ENCODE data around the gene PSME4.
A peak's percentile ranks its signal among the peaks of the same experiment; 100 is the strongest.

PSME4 gene, protein sequence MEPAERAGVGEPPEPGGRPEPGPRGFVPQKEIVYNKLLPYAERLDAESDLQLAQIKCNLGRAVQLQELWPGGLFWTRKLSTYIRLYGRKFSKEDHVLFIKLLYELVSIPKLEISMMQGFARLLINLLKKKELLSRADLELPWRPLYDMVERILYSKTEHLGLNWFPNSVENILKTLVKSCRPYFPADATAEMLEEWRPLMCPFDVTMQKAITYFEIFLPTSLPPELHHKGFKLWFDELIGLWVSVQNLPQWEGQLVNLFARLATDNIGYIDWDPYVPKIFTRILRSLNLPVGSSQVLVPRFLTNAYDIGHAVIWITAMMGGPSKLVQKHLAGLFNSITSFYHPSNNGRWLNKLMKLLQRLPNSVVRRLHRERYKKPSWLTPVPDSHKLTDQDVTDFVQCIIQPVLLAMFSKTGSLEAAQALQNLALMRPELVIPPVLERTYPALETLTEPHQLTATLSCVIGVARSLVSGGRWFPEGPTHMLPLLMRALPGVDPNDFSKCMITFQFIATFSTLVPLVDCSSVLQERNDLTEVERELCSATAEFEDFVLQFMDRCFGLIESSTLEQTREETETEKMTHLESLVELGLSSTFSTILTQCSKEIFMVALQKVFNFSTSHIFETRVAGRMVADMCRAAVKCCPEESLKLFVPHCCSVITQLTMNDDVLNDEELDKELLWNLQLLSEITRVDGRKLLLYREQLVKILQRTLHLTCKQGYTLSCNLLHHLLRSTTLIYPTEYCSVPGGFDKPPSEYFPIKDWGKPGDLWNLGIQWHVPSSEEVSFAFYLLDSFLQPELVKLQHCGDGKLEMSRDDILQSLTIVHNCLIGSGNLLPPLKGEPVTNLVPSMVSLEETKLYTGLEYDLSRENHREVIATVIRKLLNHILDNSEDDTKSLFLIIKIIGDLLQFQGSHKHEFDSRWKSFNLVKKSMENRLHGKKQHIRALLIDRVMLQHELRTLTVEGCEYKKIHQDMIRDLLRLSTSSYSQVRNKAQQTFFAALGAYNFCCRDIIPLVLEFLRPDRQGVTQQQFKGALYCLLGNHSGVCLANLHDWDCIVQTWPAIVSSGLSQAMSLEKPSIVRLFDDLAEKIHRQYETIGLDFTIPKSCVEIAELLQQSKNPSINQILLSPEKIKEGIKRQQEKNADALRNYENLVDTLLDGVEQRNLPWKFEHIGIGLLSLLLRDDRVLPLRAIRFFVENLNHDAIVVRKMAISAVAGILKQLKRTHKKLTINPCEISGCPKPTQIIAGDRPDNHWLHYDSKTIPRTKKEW (N-terminal part only)

DNA sequence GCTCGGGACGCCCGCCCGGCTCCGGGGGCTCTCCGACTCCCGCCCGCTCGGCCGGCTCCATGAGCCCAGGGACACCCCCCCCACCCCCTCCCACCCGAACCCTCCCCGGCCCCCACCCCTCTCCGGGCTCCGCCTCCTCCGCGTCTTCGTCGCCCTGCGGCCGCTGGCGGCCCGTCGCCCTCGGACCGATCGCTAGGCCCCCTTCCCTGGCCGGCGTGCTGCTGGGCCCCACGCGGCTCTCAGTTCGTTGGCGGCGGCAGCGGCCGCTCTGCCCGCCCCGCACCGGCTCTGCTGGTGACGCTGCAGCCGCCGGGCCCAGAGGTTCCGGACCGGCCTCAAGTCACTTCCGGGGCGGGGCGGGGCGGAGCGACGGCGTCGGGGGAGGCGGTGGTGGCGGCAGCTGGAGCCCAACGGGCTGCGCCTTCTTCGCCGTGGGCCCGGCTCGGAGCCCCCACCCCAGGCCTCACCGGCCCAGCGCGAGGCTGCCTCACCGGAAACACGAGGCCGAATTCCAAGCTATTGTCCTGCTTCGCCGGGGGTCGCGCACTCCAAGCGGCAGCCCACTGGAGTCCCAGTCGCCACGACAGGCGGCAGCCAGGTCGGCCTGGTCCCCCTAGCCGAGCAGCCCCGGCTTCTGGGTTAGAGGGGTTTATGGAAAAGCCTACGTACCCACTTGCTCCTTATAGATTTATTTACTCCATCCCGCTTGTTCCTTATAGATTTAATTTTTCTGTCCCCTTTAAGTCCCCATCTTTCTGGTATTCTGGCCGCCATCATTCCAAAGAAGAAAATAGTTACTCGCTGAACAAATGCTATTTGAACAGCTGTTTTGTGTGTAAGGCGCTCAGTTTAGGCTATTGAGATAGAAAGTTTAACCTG, at the start of gene PSME4:
Gene PSME4 (minus strand): TSS at position 270 of the 879 bp plus-strand sequence. CDS start 209 bp downstream, at position 61.
- peak; percentile 68 for DNase-seq

DNA sequence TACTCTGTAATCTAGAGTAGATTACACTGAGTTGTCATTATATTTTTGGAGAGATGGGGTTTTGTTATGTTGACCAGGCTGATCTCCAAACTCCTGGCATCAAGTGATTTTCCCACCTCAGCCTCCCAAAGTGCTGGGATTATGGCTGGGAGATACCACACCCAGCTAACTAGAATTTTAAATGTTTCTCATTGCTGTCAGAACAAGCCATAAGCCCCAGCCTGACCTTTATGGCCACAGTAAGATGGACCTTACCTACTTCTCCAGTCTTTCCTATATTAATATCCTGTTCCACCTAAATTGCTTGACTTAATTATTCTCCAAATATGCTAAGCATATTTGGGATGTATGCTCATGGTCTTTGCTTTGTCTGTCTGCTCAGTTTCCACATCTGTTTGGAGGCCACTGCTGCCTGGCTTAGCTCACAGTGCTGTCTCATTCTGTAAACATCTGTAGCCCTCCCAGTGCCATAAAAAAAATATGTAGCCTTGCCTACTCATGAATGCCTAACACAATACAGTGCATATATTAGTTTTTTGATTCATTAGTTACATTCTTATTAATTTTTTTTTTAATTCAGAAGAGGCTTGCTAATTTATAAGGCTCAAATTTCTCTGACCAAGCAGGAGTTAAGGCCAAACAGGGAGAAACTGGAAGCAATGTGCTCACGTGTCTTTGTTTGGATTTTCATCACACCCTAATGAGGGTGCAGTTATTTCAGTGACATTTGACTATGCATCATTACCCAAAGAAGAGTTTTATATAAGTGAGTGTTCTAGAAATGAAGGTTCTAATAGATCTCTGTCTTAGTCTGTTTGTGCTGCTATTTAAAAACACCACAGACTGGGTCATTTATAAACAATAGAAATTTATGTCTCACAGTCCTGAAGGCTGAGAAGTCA, 45.3 kb upstream of the PSME4 start:
- DNase-seq = peak; percentile 21

DNA sequence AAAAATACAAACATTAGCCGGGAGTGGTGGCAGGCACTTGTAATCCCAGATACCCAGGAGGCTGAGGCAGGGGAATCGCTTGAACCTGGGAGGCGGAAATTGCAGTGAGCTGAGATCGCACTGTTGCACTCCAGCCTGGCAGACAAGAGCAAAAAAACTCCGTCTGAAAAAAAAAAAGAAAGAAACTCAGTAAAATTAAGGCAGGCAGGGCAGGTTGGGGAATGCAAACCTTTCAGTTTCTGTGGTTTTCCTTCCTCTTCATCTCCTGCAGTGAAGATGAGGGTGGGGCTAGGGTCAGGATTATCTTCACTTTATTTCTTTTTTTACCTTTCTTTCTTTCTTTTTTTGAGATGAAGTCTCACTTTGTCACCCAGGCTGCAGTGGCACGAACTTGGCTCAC, 43.2 kb upstream of the PSME4 start:
- no peak for DNase-seq

DNA sequence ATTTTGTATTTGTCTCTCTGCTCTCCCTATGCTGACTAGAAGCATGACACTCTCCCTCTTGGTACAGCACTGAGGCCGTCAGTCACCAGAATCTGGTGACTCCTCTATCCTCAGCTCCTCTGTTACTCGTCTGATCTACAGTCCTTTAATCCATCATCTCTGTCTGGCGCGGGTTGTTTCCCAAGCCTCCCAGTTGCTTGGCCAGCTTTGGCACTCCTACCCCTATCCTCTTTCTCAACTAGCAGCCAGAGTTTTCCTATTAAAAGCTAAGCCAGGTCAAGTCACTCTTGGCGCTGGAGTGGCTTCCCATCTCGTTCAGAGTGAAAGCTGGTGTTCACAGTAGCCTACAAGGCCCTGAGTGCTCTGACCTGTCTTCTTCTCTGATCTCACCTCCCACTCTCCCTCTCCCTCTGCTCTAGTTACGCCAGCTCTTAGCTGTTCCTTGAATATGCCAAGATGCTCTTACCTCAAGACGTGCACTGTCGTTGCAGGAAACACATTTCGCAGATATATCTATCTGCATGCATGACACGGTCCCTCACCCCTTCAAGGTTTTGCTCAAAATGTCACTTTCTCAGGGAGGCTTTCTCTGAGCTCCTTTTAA, 41.8 kb upstream of the PSME4 start:
- no peak for DNase-seq

DNA sequence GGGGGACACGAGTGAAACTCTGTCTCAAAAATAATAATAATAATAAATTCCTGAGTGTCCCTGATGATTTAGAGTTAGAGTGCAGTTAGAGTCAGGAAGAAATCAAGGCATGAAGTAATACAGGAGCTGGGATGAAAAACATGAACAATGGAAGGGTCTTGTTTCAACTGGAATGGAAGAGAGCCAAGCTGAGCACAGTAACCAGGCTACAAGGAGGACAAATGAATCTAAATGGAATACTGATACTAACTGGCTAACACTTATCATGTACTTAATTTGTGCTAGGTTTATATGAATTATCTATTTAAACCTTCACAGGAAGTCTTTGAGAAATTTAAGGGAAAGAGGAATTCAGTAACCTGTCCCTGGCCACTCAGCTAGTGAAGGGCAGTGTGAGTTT, 38.8 kb upstream of the PSME4 start:
- DNase-seq = no peak

DNA sequence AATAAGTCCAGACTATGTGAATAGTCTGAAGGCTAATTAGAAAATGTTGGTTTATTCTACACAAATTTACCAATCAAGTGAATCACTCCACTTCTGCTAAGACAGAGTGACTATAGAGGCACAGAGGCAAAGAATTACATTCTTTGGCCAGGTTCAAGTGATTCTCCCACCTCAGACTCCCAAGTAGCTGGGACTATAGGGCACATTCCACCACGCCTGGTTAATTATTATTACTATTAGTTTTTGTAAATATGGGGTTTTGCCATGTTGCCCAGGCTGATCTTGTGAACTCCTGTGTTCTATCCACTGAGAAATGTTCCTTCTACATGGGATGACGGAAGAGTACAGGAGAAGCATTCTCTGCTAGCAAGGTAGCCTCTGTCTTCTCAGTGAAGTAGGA, 37.6 kb upstream of the PSME4 start:
- no peak for DNase-seq

DNA sequence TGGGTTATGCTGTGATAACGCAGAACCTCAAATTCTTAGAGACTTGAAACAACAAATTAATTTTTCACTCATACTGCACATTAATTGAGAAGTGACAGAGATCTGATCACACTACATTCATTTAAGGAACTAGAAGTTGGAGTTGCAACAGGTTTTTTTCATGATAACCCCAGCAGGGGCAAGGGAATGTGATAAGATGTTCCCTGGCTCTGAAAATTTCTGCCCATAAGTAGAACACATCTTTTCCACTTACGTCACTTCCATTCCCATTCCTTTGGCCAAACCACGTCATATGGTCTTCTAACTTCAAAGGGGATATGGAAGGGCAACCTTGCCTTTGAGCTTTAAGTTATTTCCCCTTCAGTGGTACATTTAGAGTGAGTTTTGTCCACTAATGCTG, 29.7 kb upstream of the PSME4 start:
- no peak for DNase-seq

DNA sequence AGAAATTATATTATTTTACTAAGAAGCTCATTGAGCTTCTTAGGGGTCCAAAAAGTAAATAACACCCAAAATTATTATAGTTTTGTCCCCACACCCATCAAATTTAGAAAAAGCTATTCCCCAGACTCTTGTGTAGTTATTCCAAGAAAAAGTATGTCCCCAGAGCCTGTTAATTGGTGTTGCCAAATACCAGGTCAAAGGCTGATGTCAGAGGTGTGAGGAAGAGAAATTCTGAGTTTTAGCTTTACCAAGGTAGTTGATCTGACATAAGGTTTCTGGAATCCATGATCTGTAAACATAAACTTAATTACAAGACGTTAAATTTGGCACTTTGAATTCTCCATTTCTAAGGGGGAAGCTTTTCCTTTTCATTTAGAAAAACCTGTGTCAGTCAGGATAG, 29.3 kb upstream of the PSME4 start:
- no peak for DNase-seq

DNA sequence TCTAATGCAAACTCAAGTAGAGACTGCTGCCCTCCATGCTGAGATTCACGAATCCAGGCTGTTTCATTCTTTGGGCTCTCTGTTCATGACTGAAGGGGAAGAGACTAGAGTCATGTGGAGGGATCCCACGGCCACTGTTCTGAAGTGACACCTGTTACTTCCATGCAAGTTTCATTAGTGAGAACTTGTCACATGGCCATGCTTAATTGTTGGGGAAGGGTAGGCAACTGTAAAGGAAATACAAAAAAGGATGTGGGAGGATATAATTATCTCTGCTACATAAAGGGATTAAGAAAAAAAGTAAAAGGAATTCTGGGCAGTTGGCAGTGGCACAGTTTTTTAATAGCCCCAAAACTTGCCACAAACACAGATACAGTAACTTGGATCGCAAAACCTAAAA, 28.0 kb upstream of the PSME4 start:
- DNase-seq = no peak

DNA sequence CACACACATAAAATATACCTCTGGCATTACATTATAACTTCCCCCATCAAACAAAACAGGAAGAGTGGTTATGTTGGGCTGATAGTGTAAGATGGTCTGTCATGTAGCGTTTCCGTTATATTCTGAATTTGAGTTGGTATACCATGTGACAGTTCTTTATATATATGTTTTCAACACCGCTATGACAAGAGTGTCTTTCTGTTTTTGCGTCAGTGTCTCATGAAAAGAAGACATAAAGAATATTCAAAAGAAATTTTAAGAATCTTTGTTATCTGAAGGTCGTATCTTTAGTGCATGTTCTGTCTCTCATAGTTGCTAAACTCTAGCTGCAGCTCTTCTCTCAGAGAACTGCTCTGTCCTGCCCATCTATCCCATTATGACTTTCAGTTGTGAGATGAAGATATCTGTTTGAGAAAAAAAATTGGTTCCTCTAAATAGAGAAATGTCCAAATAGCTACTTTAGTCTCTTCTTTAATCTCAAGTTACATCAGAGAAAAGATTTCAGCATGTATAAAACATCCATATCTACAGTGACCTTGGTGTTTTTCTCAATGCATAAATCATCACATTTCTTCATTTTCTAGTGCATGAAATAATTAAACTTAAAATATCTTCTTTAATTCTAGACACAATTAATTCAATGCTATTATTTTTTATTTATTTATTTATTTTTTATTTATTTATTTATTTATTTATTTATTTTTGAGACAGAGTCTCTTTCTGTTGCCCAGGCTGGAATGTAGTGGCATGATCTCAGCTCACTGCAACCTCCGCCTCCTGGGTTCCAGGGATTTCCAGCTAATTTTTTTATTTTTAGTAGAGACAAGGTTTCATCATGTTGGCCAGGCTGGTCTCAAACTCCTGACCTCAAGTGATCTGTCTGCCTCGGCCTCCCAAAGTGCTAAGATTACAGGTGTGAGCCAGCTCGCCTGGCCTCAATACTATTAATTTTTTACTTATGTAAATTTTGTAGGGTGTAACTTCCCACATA, 24.3 kb upstream of the PSME4 start:
- DNase-seq = no peak

DNA sequence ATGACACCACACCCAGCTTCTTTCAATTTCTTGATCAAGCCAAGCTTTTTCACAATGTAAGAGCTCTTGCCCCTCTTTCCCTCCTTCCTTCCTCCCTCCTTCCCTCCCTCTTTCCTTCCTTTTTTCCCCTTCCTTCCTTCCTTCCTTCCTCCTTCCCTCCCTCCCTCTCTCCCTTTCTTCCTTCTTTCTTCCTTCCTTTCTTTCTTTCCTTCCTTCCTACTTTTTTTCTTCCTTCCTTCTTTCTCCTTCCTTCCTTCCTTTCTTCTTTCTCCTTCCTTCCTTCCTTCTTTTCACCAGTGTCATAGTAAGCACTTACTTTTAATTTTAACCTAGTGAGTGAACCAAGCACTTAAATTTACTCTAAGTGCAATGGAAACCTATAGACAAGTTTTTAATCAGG, 21.2 kb upstream of the PSME4 start:
- DNase-seq = no peak

DNA sequence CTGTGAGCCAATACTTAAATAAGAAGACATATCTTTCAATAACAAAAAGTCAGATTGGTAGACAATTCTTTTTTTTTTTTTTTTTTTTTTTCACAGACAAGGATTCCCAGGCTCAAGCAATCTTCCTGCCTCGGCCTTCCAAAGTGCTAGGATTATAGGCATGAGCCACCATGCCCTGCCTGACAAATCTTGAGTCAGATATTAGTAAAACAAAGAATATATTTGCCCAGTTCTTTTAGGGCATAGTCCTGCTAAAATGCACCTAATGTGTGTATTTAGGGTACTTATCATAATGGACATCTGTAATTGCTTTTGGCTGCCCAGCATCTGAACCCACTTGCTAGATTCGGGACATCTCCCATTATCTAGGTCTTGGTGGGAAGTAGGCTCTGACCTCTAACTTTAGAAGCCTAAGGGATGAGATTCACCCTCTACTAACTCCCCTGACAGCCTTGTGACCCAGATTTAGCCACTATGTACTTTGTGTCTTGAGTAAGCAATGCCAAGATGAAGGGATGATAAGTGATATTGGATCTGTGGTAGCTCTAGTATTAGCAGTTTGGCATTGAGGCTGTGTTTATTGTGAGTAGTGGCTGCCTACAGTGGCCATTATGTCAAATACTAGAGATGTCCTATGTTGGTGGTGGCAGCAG, 18.5 kb upstream of the PSME4 start:
- DNase-seq = no peak

DNA sequence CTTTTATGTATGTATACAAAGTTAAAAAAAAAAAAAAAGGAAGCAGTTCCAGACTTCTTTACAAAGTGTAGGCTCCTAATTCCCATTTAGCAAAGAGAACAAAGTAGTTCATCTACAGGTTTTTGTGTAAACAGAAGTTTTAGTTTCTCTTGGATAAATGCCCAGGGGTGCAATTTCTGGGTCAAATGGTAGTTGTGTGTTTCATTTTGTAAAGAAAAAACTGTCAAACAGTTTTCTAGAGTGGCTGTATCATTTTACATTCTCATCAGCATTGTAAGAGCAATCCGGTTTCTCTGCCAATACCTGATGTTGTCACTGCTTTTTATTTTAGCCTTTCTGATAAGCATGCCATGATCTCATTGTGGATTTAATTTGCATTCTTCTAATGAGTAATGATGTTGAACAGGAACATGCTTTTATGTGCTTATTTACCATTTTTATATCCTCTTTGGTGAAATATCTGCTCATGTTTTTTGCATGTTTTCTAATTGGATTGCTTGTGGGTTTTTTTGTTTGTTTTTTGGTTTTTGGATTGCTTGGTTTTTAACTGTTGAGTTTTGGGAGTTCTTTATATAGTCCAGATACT, 16.6 kb upstream of the PSME4 start:
- DNase-seq = peak; percentile 53

DNA sequence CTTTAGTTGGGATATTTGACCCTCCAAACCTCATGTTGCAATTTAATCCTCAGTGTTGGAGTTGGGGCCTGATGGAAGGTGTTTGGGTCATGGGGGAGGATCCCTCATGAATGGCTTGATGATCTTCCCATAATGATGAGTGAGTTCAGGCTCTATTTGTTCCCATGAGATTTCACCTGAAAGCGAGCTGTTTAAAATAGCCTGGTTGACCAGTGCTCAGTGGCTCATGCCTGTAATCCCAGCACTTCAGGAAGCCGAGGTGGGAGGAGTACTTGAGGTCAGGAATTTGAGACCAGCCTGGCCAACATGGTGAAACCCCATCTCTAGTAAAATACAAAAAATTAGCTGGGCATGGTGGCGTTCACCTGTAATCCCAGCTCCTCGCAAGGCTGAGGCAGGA, 14.9 kb upstream of the PSME4 start:
- no peak for DNase-seq

DNA sequence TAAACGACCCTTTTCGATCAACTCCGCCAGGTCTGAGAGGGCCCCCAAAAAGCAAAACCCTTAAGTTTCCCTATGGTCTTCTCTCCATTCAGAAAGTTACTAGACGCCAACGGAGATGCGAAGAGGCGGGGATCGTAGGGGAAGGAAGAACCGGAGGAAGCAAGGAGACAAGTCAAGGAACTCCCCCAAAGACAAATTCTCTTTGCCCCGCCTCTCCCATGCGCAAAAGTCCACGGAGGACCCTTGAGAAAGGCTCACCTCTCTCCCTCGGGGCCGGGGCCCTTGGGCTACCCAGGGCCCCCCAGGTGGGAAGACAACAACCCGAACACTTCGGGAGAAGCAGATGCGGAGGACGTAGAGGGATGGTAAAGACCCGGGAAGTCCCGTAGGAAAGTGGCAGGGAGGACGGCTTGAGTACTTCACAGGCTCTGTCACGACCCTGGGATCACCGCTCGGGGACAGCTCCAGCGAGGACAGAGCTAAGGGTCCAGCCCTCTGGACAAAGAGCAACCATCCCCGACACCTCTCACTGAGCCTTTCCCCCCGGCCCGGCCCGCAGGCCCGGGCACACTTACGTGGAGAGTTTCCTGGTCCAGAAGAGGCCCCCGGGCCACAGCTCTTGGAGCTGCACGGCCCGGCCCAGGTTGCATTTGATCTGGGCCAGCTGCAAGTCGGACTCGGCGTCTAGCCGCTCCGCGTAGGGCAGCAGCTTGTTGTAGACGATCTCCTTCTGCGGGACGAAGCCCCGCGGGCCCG, 647 bp downstream of the PSME4 start:
- no peak for DNase-seq

DNA sequence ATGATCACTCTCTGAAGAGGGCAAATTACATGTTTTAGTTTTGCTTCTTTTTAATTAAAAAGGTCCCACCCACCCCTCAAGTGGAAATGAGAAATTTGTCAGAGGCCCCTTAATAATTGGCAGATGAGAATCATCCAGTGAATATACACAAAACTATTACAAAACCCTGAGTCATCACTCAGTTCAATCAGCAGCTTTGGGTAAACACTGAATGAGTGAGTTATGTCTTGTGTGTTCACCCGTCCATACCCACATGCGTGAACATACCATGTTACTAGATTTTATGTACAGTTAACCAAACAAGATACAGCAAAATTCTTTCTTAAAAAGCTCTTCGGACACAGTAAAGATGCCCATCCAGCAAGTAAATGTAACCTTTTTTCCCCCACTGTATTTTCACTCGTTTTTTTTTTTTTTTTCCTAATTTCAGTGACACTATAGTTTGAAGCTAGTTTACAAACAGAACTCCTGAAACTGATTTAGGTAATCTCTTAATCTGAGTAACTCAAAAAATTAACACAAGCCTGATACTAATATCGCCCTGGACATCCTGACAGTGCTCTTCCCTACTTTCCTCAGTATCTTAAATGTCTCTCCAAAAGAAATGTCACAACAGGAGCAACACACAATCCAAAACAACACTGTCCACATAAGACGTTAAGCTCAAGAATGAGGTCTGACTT, 1.4 kb downstream of the PSME4 start:
- DNase-seq = no peak
